ENCODE results near the gene GADD45B.

DNA sequence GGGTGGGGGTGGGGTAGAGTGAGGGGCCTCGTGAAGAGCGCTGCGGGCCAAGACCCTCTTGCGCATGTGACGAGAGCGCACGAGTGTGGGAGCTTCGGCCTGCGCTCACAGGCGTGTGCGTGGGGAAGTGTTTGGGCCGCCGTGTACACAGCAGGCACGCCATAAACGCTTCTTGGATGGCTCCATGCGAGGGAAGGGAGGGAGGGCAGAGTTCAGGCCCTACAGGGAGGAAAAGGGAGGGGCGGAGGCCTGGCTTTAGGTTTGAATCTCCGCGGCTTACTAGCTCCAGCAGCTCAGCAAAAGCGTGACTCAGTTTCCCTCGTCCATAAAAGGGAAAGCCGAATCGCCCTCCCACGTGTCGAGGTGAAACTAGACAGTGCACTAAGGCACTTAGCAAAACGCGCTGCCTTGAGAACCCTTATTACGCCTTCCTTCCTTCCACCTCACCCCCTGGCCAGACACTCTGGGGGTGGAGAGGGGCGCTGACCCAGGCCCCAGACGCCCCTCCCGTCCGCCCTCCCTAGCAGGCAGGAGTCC lies 12.5 kb downstream of the GADD45B start:
- TF ChIP-seq POLR2A (IDR thresholded peaks at IDR 0.05; ENCODE audit: low read depth, low read length) (no peak), POLR2AphosphoS5 (IDR thresholded peaks at IDR 0.05; ENCODE audit: low read depth, low read length) (no peak), TAF1 (IDR thresholded peaks at IDR 0.05; ENCODE audit: borderline replicate concordance, low read depth, low read length) (no peak)

Data from GM12892 (cell line).